Activated B cell treated with CpG ODN at 0.5 μM for 24 hours (primary cell): Measurements from ENCODE around the gene ACOT11. TPM values are rescaled to one million over a fixed set of nuclear protein-coding genes. Genes with fewer than 3 reads are reported as not detected.

Experiments used
- ATAC-seq: fragments of 200-7000 bp; cut with Tn5 transposase; one replicate; pipeline ENCODE4 v1.10.0; 2021; ENCODE audit warnings: low read depth, mild to moderate bottlenecking, moderate library complexity
- CTCF ChIA-PET: fragments of 350-600 bp; sonication (Branson Sonifier 250); formaldehyde crosslinking; loops from one replicate; lab custom pipeline; 2021; ENCODE audit warnings: antibody characterized with exemption; lab: Charles Lee
- POLR2A ChIA-PET: fragments of 350-600 bp; sonication (Branson Sonifier 250); formaldehyde crosslinking; loops from one replicate; lab custom pipeline; 2021; ENCODE audit warnings: antibody characterized with exemption; lab: Charles Lee
- DNase-seq: peaks from one replicate; pipeline ENCODE4 v3.0.0; 2022
- H3K27ac Mint-ChIP-seq: one replicate; pipeline ENCODE4 v1.8.0; 2020; ENCODE audit warnings: mixed read lengths
- H3K27me3 Mint-ChIP-seq: one replicate; pipeline ENCODE4 v1.8.0; 2021; ENCODE audit warnings: mixed read lengths
- H3K36me3 Mint-ChIP-seq: one replicate; pipeline ENCODE4 v1.8.0; 2021; ENCODE audit warnings: low read depth, mixed read lengths
- H3K4me1 Mint-ChIP-seq: one replicate; pipeline ENCODE4 v1.8.0; 2021; ENCODE audit warnings: mixed read lengths
- H3K4me3 Mint-ChIP-seq: one replicate; pipeline ENCODE4 v1.8.0; 2020; ENCODE audit warnings: mild to moderate bottlenecking, mixed read lengths
- H3K9me3 Mint-ChIP-seq: one replicate; pipeline ENCODE4 v1.8.0; 2020; ENCODE audit warnings: mixed read lengths
- intact Hi-C: fragments of 100-400 bp; cut with micrococcal nuclease; formaldehyde crosslinking; loops from one replicate; pipeline ENCODE4 v1.15.1; 2024
- total RNA-seq: library from RNA; stranded (reverse); gene quantifications from 2 replicates; pipeline ENCODE4 v1.2.3, GENCODE V29; 2022
- TF ChIP-seq, protein P1 (sequence below): fragments of 200-600 bp; IDR thresholded peaks from one replicate; pipeline ENCODE4 v1.8.0; 2022; ENCODE audit warnings: antibody characterized with exemption, mild to moderate bottlenecking

The ACOT11 gene
- total RNA-seq, 1 donor from 2014 or later: 0.16 TPM

DNA sequence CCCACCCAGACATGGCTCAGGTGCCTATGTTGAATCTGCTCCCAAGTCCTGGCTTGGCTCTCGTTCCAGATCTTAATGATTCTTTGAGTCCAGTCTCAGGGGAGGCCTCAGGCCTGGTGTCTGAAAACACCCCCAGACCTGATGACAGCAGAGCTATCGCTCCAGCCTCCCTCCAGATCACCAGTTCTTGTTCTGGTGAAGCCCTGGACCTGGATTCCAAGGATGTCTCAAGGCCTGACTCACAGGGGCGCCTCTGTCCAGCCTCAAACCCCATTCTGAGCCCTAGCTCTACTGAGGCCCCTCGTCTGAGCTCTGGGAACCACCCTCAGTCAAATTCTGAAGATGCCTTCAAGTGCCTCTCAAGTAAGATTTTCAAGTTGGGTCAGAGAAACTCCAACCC, 105.0 kb downstream of the ACOT11 start:
- ATAC-seq (no peak), DNase-seq (no peak)
- Mint-ChIP-seq H3K36me3 (no peaks in the 10 kb centered on the region), H3K9me3 (peaks cover 3% of the 10 kb centered on the region), H3K4me3 (no peak overlapping the region), H3K27me3 (peaks cover 11% of the 10 kb centered on the region), H3K27ac (no peak overlapping the region), H3K4me1 (no peaks in the 10 kb centered on the region)
- ChIA-PET POLR2A (no interaction called here), CTCF (no interaction called here)
- TF ChIP-seq, protein P1, sequence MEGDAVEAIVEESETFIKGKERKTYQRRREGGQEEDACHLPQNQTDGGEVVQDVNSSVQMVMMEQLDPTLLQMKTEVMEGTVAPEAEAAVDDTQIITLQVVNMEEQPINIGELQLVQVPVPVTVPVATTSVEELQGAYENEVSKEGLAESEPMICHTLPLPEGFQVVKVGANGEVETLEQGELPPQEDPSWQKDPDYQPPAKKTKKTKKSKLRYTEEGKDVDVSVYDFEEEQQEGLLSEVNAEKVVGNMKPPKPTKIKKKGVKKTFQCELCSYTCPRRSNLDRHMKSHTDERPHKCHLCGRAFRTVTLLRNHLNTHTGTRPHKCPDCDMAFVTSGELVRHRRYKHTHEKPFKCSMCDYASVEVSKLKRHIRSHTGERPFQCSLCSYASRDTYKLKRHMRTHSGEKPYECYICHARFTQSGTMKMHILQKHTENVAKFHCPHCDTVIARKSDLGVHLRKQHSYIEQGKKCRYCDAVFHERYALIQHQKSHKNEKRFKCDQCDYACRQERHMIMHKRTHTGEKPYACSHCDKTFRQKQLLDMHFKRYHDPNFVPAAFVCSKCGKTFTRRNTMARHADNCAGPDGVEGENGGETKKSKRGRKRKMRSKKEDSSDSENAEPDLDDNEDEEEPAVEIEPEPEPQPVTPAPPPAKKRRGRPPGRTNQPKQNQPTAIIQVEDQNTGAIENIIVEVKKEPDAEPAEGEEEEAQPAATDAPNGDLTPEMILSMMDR: no peak
- intact Hi-C loops: no loop called here

- Mint-ChIP-seq H3K27ac (no peak overlapping the region), H3K9me3 (peaks cover 14% of the 10 kb centered on the region), H3K4me1 (no peaks in the 10 kb centered on the region), H3K4me3 (no peak overlapping the region), H3K27me3 (peaks cover 5% of the 10 kb centered on the region), H3K36me3 (no peaks in the 10 kb centered on the region)
- POLR2A ChIA-PET: no interaction called here
- intact Hi-C loops: no loop called here
- DNase-seq: no peak
- TF ChIP-seq, protein P1: no peak
- ATAC-seq: no peak
- CTCF ChIA-PET: no interaction called here
These were observed 110.3 kb downstream of the ACOT11 start for GRCh38 chr1:54658164-54658913.

Other genes starting within 250 kb of the ACOT11 start
- gene SSBP3, start 141.8 kb upstream of the ACOT11 start, total RNA-seq: 23.1 and 29.7 TPM in 2 replicates
- not detected in 2 replicates for gene FAM151A, start 75.3 kb downstream of the ACOT11 start, total RNA-seq
- gene MROH7, start 93.6 kb downstream of the ACOT11 start, total RNA-seq: not detected in 2 replicates
- 30.8 and 31.5 TPM in 2 replicates for gene TTC4, start 167.6 kb downstream of the ACOT11 start, total RNA-seq
- 4.3 and 4.8 TPM in 2 replicates for gene PARS2, start 216.3 kb downstream of the ACOT11 start, total RNA-seq